Chondrocyte (in vitro differentiated cells): Measurements from ENCODE around the gene SLC29A3. TPM values are rescaled to one million over a fixed set of nuclear protein-coding genes. Genes with fewer than 3 reads are reported as not detected.

Source experiments
- DNase-seq: peaks from one replicate; pipeline ENCODE4 v3.0.0; 2021; ENCODE audit warnings: mixed read lengths, low spot score
- H3K27ac Mint-ChIP-seq: one replicate; pipeline ENCODE4 v1.8.0; 2021; ENCODE audit warnings: mild to moderate bottlenecking, moderate library complexity, mixed read lengths; ENCODE audit not compliant: unreplicated experiment
- H3K27me3 Mint-ChIP-seq: 2 replicates; pipeline ENCODE4 v1.8.0; 2021; ENCODE audit warnings: low read depth, mixed read lengths
- H3K36me3 Mint-ChIP-seq: 2 replicates; pipeline ENCODE4 v1.8.0; 2021; ENCODE audit warnings: low read depth, mixed read lengths
- H3K4me1 Mint-ChIP-seq: 2 replicates; pipeline ENCODE4 v1.8.0; 2021; ENCODE audit warnings: low read depth, mild to moderate bottlenecking, mixed read lengths
- H3K4me3 Mint-ChIP-seq: one replicate; pipeline ENCODE4 v1.8.0; 2021; ENCODE audit warnings: mild to moderate bottlenecking, moderate library complexity, mixed read lengths; ENCODE audit not compliant: unreplicated experiment
- H3K9me3 Mint-ChIP-seq: 2 replicates; pipeline ENCODE4 v1.8.0; 2021; ENCODE audit warnings: low read depth, mixed read lengths
- total RNA-seq: library from RNA; stranded (reverse); gene quantifications from 3 replicates; pipeline ENCODE4 v1.2.1, GENCODE V29; 2021
- TF ChIP-seq, protein P1 (sequence below): fragments of 200-600 bp; sonication (generic); IDR thresholded peaks from 2 replicates; pipeline ENCODE4 v1.5.0; 2021; ENCODE audit warnings: antibody characterized with exemption, mild to moderate bottlenecking, moderate library complexity

SLC29A3 gene
- total RNA-seq, 1 donor from 2014 or later: 3.8 TPM

- DNase-seq: no peak
- H3K4me3 Mint-ChIP-seq: no peak overlapping the region
- TF ChIP-seq, protein P1, sequence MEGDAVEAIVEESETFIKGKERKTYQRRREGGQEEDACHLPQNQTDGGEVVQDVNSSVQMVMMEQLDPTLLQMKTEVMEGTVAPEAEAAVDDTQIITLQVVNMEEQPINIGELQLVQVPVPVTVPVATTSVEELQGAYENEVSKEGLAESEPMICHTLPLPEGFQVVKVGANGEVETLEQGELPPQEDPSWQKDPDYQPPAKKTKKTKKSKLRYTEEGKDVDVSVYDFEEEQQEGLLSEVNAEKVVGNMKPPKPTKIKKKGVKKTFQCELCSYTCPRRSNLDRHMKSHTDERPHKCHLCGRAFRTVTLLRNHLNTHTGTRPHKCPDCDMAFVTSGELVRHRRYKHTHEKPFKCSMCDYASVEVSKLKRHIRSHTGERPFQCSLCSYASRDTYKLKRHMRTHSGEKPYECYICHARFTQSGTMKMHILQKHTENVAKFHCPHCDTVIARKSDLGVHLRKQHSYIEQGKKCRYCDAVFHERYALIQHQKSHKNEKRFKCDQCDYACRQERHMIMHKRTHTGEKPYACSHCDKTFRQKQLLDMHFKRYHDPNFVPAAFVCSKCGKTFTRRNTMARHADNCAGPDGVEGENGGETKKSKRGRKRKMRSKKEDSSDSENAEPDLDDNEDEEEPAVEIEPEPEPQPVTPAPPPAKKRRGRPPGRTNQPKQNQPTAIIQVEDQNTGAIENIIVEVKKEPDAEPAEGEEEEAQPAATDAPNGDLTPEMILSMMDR: no peak
- H3K27me3 Mint-ChIP-seq: peaks cover 39% of the 10 kb centered on the region
- no peak overlapping the region for H3K27ac Mint-ChIP-seq
- no peaks in the 10 kb centered on the region for H3K4me1 Mint-ChIP-seq
- no peaks in the 10 kb centered on the region for H3K9me3 Mint-ChIP-seq
- no peaks in the 10 kb centered on the region for H3K36me3 Mint-ChIP-seq
Measured at GRCh38 chr10:71370031-71370430, 51.0 kb downstream of the SLC29A3 start.

DNA sequence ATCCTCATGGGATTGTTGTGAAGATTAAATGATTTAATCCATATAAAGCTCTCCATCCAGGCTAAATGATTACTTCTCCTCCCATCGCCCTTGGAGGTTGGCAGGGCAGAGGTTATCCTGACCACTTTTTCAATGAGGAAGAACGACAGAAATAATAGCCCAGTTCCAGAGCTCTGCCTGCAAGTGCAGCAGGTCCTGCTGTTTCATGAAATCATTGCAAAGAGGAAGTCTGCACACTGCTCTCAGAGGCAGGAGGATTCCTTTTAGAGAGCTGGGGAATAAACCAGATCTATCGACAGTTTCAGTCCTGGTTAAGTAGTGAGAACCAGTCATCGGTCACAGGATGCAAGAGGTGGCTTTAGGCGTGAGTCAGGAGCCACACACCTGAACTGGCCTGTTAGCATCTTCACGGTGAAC lies 52.7 kb downstream of the SLC29A3 start:
- TF ChIP-seq, protein P1: no peak
- Mint-ChIP-seq H3K4me1 (no peaks in the 10 kb centered on the region), H3K4me3 (no peak overlapping the region), H3K36me3 (no peaks in the 10 kb centered on the region), H3K27me3 (peaks cover 41% of the 10 kb centered on the region), H3K9me3 (no peaks in the 10 kb centered on the region), H3K27ac (no peak overlapping the region)
- no peak for DNase-seq

GRCh38 chr10:71372882-71373495 lies 53.9 kb downstream of the SLC29A3 start:
- no peak overlapping the region for H3K27ac Mint-ChIP-seq
- H3K4me1 Mint-ChIP-seq: peaks cover 3% of the 10 kb centered on the region
- no peak for DNase-seq
- H3K4me3 Mint-ChIP-seq: no peak overlapping the region
- TF ChIP-seq, protein P1: no peak
- no peaks in the 10 kb centered on the region for H3K9me3 Mint-ChIP-seq
- H3K27me3 Mint-ChIP-seq: peaks cover 43% of the 10 kb centered on the region
- H3K36me3 Mint-ChIP-seq: no peaks in the 10 kb centered on the region

DNA sequence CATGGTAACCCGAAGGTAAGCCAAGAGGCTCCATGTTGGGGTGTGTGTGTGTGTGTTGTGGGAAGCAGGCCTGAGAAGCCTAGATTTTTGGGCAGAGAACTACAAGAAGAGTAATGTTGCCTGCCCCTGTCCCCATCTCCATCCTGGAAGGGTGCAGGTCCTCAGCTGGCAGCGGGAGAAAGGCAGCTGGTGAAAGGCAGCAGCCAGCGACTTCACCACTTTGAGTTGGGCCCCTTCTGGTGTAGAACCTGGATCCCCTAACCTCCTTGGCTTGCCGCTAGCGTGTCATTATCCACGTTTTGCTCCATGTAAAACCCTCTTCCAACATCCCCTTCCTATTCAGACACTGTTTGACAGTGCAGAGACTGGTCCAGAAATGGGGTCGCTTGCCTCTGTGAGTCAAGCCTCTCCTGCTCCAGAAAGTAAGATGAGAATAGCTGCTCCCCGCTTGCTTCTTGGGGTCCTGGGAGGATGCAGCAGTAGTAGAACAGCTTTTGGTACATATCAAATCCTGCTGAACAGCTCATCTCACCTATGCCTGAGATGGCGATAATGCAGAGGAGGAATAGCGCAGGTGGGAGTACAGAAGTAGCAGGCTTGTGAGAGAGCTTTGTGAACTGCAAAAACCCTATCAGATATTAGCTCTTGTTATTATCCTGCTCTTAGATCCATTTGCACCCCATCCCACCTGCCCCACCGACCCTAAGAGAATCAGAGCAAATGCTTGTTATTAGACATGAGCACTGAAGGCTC lies 55.6 kb downstream of the SLC29A3 start:
- no peak overlapping the region for H3K27ac Mint-ChIP-seq
- no peaks in the 10 kb centered on the region for H3K9me3 Mint-ChIP-seq
- peaks cover 37% of the 10 kb centered on the region for H3K27me3 Mint-ChIP-seq
- DNase-seq: no peak
- no peaks in the 10 kb centered on the region for H3K36me3 Mint-ChIP-seq
- peaks cover 3% of the 10 kb centered on the region for H3K4me1 Mint-ChIP-seq
- H3K4me3 Mint-ChIP-seq: no peak overlapping the region
- TF ChIP-seq, protein P1: no peak

- Mint-ChIP-seq H3K4me1 (peaks cover 3% of the 10 kb centered on the region), H3K27me3 (peaks cover 35% of the 10 kb centered on the region), H3K9me3 (no peaks in the 10 kb centered on the region), H3K36me3 (no peaks in the 10 kb centered on the region), H3K27ac (no peak overlapping the region), H3K4me3 (no peak overlapping the region)
- no peak for DNase-seq
- TF ChIP-seq, protein P1: no peak
Measured at GRCh38 chr10:71375952-71376351, 56.9 kb downstream of the SLC29A3 start.
